Ishikawa (cell line): ENCODE results near the gene TCTN1.
A peak's percentile ranks its signal among the peaks of the same experiment; 100 is the strongest.

Source experiments
- CEBPB ChIP-seq: IDR thresholded peaks from 2 replicates; pipeline ENCODE4 v1.6.1; 2012
- CREB1 ChIP-seq: IDR thresholded peaks from 2 replicates; pipeline ENCODE4 v1.6.1; 2012; ENCODE audit warnings: low read depth
- EGR1 ChIP-seq: IDR thresholded peaks from 2 replicates; pipeline ENCODE4 v1.6.1; 2012
- EP300 ChIP-seq: IDR thresholded peaks from 2 replicates; pipeline ENCODE4 v1.6.1; 2012; ENCODE audit warnings: borderline replicate concordance
- FOXM1 ChIP-seq: IDR thresholded peaks from 2 replicates; pipeline ENCODE4 v1.6.1; 2012; ENCODE audit warnings: low read depth, borderline replicate concordance
- MAX ChIP-seq: IDR thresholded peaks from 2 replicates; pipeline ENCODE4 v1.6.1; 2012
- NFIC ChIP-seq: IDR thresholded peaks from 2 replicates; pipeline ENCODE4 v1.6.1; 2012
- RAD21 ChIP-seq: IDR thresholded peaks from 2 replicates; pipeline ENCODE4 v1.6.1; 2012; ENCODE audit warnings: low read depth
- REST ChIP-seq: IDR thresholded peaks from 2 replicates; pipeline ENCODE4 v1.6.1; 2012; ENCODE audit warnings: low read depth, mild to moderate bottlenecking
- TAF1 ChIP-seq: IDR thresholded peaks from 2 replicates; pipeline ENCODE4 v1.6.1; 2012; ENCODE audit warnings: low read depth, mild to moderate bottlenecking
- TCF12 ChIP-seq: IDR thresholded peaks from 2 replicates; pipeline ENCODE4 v1.6.1; 2012; ENCODE audit warnings: low read depth
- TEAD4 ChIP-seq: IDR thresholded peaks from 2 replicates; pipeline ENCODE4 v1.6.1; 2012
- USF1 ChIP-seq: IDR thresholded peaks from 2 replicates; pipeline ENCODE4 v1.6.1; 2012
- YY1 ChIP-seq: IDR thresholded peaks from 2 replicates; pipeline ENCODE4 v1.6.1; 2012; ENCODE audit warnings: low read depth
- ZBTB7A ChIP-seq: IDR thresholded peaks from 2 replicates; pipeline ENCODE4 v1.6.1; 2012; ENCODE audit warnings: low read depth

Gene TCTN1

GRCh38 chr12:110583137-110584059 lies 30.5 kb upstream of the TCTN1 start, which contains the start of gene PPTC7:
Gene PPTC7 (minus strand): TSS chr12:110583318. CDS start chr12:110583031, 287 bp downstream.
- TF ChIP-seq CEBPB, result no peak
- TF ChIP-seq YY1, result peak; percentile 88
- TF ChIP-seq TAF1, result peak; percentile 91

GRCh38 chr12:110585231-110585799 lies 28.6 kb upstream of the TCTN1 start:
- peak; percentile 41; the same call in 1 of the 2 replicates for TF ChIP-seq TEAD4
- no peak for TF ChIP-seq FOXM1
- peak; percentile 29; the same call in 1 of the 2 replicates for TF ChIP-seq USF1
- TF ChIP-seq MAX, result peak; percentile 84
- TF ChIP-seq CEBPB, result no peak
- no peak for TF ChIP-seq TCF12
- TF ChIP-seq CREB1, result no peak
- TF ChIP-seq EGR1, result no peak

- no peak for TF ChIP-seq MAX
- TF ChIP-seq USF1, result peak; percentile 53; the same call in 1 of the 2 replicates
Observed at GRCh38 chr12:110590059-110590458, 23.9 kb upstream of the TCTN1 start.

GRCh38 chr12:110590806-110591326 lies 23.1 kb upstream of the TCTN1 start:
- TF ChIP-seq CREB1 (no peak), TCF12 (no peak), EP300 (no peak), FOXM1 (no peak), RAD21 (no peak), TAF1 (no peak), YY1 (no peak), NFIC (no peak), REST (no peak), MAX (no peak), USF1 (no peak), EGR1 (no peak), ZBTB7A (no peak), TEAD4 (no peak), CEBPB (no peak)

GRCh38 chr12:110591451-110592051 lies 22.4 kb upstream of the TCTN1 start:
- TF ChIP-seq NFIC, result no peak
- TF ChIP-seq TCF12, result no peak
- no peak for TF ChIP-seq EP300
- no peak for TF ChIP-seq RAD21
- no peak for TF ChIP-seq FOXM1
- TF ChIP-seq ZBTB7A, result no peak
- no peak for TF ChIP-seq EGR1
- TF ChIP-seq TEAD4, result no peak

GRCh38 chr12:110592078-110592477 lies 21.9 kb upstream of the TCTN1 start:
- TF ChIP-seq MAX, result no peak
- no peak for TF ChIP-seq USF1
- no peak for TF ChIP-seq FOXM1
- no peak for TF ChIP-seq TEAD4
- TF ChIP-seq RAD21, result no peak
- no peak for TF ChIP-seq EGR1
- TF ChIP-seq EP300, result no peak
- no peak for TF ChIP-seq CEBPB
- TF ChIP-seq TAF1, result no peak
- no peak for TF ChIP-seq REST
- TF ChIP-seq ZBTB7A, result no peak
- no peak for TF ChIP-seq TCF12
- TF ChIP-seq CREB1, result no peak
- no peak for TF ChIP-seq NFIC
- no peak for TF ChIP-seq YY1
